Thyroid gland (tissue), 4 donors: ENCODE data around the gene MOSPD3. TPM values are rescaled to one million over a fixed set of nuclear protein-coding genes. Genes with fewer than 3 reads are reported as not detected.

ENCODE experiments used
- DNase-seq, 2 donors: peaks; one replicate each; pipeline ENCODE4 v3.0.0-alpha.2; 2019
- H3K27ac ChIP-seq, 3 donors: fragments of 200-600 bp; sonication (generic); 1 replicate in 2 of 3; 2 replicates in 1 of 3; pipeline ENCODE4 v1.5.1; 2016 to 2019; ENCODE audit warnings: mild to moderate bottlenecking in 1 of 3, moderate library complexity in 1 of 3
- H3K27me3 ChIP-seq: fragments of 200-600 bp; sonication (generic); one replicate; pipeline ENCODE4 v1.5.1; 2019
- H3K36me3 ChIP-seq, 2 donors: fragments of 200-600 bp; sonication (generic); one replicate each; pipeline ENCODE4 v1.5.1; 2016 to 2019
- H3K4me1 ChIP-seq, 2 donors: fragments of 200-600 bp; sonication (generic); one replicate each; pipeline ENCODE4 v1.5.1; 2017 to 2019
- H3K4me3 ChIP-seq, 3 donors: fragments of 200-600 bp; sonication (generic); replicated peaks in 1 of 3; 1 replicate in 2 of 3; 2 replicates in 1 of 3; pipeline ENCODE4 v1.5.1; 2016; ENCODE audit warnings: mild to moderate bottlenecking in 1 of 3
- H3K9me3 ChIP-seq: fragments of 200-600 bp; sonication (generic); one replicate; pipeline ENCODE4 v1.5.1; 2017
- POLR2A ChIP-seq, 2 donors: fragments of 450-650 bp; IDR thresholded peaks; one replicate each; pipeline ENCODE4 v1.6.1; 2017; ENCODE audit warnings: antibody characterized with exemption in 2 of 2, mild to moderate bottlenecking in 2 of 2, moderate library complexity in 1 of 2
- WGBS, 2 donors: methylation state at CpG; one replicate each; pipeline ENCODE4 v1.1.5; 2017; 5-methylcytosine and 5-hydroxymethylcytosine counted together
- intact Hi-C: fragments of 100-400 bp; cut with DNase I; formaldehyde crosslinking; loops from one replicate; pipeline ENCODE4 v1.15.1; 2023
- total RNA-seq, 4 donors: library from RNA; depleted of rRNA; stranded (reverse); fragments of >200 nt; gene quantifications; one replicate each; pipeline ENCODE4 v1.2.3, GENCODE V29; 2016
- TF ChIP-seq, protein P1 (sequence below), 6 experiments: fragments of 200-600 bp in 3 of 6; fragments of 450-650 bp in 3 of 6; sonication (generic) in 3 of 6; IDR thresholded peaks; one replicate each; pipeline ENCODE4 v1.5.1; 2016 to 2019; ENCODE audit warnings: antibody characterized with exemption in 6 of 6, mild to moderate bottlenecking in 2 of 6, inconsistent platforms in 1 of 6, moderate library complexity in 1 of 6

The MOSPD3 gene
- total RNA-seq, 4 donors from 2014 or later = 9.1 to 22.7 (median 12.3) TPM

DNA sequence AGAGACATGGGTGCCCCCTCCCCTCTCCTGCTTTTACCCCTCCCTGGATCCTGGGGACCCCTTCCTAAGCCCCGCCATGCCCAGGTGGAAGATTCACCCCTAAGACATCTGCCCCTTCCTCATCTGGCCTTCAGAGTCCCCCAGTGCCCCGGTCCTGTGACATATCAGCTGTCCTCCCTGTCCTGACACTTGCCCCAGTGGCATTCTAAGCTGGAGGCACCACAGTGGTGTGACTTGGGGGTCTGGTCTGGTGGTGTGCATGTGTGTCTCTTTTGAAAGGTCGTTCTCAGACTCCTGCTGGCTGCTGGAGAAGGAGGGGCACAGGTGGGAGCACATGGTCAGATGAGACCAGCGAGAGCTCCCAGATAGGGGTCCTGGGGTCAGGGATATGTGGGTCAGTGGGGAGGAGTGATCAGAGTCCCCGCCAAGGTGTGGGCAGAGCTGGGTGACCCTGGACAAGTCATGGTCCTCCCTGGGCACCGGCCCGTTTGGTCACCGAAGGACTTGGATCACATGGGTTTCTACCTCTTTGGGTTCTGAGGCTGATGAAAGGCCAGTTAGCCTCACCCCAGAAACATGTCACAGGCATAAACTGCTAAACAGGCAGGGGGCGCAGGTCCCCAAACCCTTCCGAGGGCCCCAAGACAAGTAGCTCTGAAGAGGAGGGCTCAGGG, 29.7 kb downstream of the MOSPD3 start:
- WGBS, 2 donors = 73 to 84% methylated on average over 10 of the region's 10 CpGs

DNA sequence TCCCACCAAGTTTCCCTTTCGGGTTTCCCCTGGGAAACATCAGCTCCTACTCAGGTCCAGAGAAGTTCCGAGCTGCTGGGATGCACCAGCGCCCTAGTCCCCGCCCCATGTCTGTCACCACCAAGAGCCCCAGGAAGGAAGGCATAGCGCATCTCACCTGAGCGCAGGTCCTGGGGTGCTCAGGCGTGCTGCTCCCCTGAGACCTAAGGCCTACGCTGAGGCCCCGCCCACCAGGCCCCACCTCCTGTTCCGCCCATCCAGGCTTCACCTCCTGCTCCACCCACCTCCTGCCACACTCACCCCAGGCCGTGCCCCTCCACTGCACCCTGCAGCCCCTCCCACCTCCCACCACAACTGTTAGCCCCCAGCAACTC, 30.2 kb downstream of the MOSPD3 start:
- Histone ChIP-seq H3K27me3 (no peaks in the 10 kb centered on the region), H3K27ac (no peak overlapping the region), H3K4me3 (no peak overlapping the region), H3K9me3 (no peaks in the 10 kb centered on the region), H3K36me3 (no peaks in the 10 kb centered on the region), H3K4me1 (no peaks in the 10 kb centered on the region)
- TF ChIP-seq POLR2A (IDR thresholded peaks at IDR 0.05) = no peak
- TF ChIP-seq, protein P1, sequence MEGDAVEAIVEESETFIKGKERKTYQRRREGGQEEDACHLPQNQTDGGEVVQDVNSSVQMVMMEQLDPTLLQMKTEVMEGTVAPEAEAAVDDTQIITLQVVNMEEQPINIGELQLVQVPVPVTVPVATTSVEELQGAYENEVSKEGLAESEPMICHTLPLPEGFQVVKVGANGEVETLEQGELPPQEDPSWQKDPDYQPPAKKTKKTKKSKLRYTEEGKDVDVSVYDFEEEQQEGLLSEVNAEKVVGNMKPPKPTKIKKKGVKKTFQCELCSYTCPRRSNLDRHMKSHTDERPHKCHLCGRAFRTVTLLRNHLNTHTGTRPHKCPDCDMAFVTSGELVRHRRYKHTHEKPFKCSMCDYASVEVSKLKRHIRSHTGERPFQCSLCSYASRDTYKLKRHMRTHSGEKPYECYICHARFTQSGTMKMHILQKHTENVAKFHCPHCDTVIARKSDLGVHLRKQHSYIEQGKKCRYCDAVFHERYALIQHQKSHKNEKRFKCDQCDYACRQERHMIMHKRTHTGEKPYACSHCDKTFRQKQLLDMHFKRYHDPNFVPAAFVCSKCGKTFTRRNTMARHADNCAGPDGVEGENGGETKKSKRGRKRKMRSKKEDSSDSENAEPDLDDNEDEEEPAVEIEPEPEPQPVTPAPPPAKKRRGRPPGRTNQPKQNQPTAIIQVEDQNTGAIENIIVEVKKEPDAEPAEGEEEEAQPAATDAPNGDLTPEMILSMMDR (IDR thresholded peaks at IDR 0.05) = no peak
- no peak for DNase-seq
- intact Hi-C loops = no loop called here
- 39 to 58% methylated on average over 8 to 11 of the region's 11 CpGs for WGBS, 2 donors

More for the DNA sequence above, 29.7 kb downstream of the MOSPD3 start:
- no peaks in the 10 kb centered on the region for H3K4me1 ChIP-seq
- no peak for DNase-seq
- H3K36me3 ChIP-seq = no peaks in the 10 kb centered on the region
- H3K27me3 ChIP-seq = no peaks in the 10 kb centered on the region
- no peak overlapping the region for H3K27ac ChIP-seq
- no peaks in the 10 kb centered on the region for H3K9me3 ChIP-seq
- intact Hi-C loops = no loop called here
- H3K4me3 ChIP-seq = no peak overlapping the region
- TF ChIP-seq, protein P1 (IDR thresholded peaks at IDR 0.05) = no peak
- no peak for TF ChIP-seq POLR2A (IDR thresholded peaks at IDR 0.05)

DNA sequence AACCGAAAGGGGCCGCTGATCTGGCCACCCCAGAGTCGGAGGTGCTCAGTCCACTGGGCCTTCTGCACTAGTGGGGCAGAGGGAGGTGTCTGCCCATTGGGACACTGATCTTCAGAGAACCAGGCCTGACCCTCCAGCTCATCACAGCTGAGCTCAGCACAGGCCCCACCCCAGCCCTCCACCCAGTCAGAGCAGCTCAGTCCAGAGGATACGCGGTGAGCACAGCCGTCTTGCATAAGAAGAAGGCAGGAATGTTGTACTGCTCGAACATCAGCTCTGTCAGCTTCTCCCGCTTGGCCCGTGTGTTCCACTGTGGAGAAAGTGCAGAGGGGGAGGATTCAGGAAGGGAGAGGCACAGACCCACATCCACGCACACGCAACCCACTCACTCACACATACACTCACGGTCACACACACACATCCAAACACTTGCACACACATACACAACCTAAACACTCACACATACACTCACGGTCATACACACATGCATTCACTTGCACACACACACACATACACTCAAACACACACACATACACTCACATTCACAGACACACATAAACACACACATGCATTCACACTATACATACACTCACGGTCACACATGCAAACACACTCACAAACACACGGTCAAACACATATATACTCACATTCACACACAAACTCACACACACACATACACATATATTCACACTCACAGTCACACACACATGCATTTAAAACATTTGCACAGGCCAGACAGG, 37.7 kb downstream of the MOSPD3 start:
- WGBS, 2 donors = 71 to 83% methylated on average over 11 to 14 of the region's 15 CpGs
- intact Hi-C loops = no loop called here
- no peak for DNase-seq
- H3K27me3 ChIP-seq = peaks cover 5% of the 10 kb centered on the region
- no peak overlapping the region for H3K4me3 ChIP-seq
- no peak for TF ChIP-seq POLR2A (IDR thresholded peaks at IDR 0.05)
- TF ChIP-seq, protein P1 (IDR thresholded peaks at IDR 0.05) = no peak
- no peaks in the 10 kb centered on the region for H3K9me3 ChIP-seq
- no peaks in the 10 kb centered on the region for H3K36me3 ChIP-seq
- H3K4me1 ChIP-seq = no peaks in the 10 kb centered on the region
- H3K27ac ChIP-seq = no peak overlapping the region

DNA sequence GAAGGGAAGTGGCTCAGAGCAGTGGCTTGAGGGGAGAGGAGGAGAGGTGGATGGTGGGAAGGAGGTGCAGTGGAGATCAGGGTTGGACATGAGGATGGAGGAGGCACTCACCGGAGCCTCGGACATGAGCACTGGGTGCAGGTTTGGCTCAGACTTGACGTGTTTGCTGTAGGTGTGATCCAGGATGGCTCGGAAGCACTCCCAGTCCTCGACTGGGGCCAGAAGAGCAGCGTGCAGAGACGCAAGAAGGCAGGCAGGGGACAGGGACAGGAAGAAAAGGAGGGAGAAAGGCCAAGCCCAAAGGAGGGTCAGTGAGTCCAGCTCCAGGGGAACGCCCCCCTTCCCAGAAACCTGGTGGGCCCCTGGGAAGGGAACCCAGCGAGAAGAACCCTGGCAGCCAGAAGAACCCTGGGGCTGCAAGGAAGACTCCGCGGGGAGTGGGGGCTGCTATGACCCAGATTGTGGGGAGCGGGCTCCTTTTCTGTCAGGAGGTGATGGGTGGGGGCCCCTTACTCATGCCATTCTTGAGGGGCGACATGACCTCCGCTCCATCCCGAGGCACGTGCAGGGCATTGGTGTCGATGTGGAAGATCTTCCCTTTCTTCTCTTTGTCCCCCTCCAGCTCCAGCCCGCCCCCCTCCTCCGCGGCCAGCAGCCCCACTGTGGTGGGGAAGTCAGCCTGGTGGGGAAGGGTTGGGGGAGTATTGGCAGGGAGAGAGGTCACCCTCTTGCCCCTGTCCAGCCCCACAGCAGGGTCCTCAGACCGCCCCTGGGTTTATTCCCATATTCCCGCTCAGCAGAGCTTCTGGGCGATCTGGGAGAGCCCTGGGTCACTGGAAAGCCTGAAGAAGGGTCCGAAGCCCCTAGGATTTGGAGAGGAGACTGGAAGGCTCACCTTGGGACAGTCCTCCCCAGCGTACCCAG, 42.8 kb downstream of the MOSPD3 start:
- Histone ChIP-seq H3K4me3 (no peak overlapping the region), H3K27ac (no peak overlapping the region), H3K36me3 (no peaks in the 10 kb centered on the region), H3K4me1 (peaks cover 0 to 4% of the 10 kb centered on the region in 2 donors), H3K27me3 (peaks cover 17% of the 10 kb centered on the region), H3K9me3 (no peaks in the 10 kb centered on the region)
- DNase-seq = no peak
- intact Hi-C loops = no loop called here
- TF ChIP-seq POLR2A (IDR thresholded peaks at IDR 0.05) = no peak
- TF ChIP-seq, protein P1 (IDR thresholded peaks at IDR 0.05) = no peak
- 57% methylated on average over 17 to 20 of the region's 25 CpGs for WGBS, 2 donors
